HG03025 (cell line): ENCODE measurements around the gene SLC4A3.

Experiments
- ATAC-seq: cut with Tn5 transposase; IDR thresholded peaks from one replicate; pipeline ENCODE4 v1.9.1; 2021; ENCODE audit warnings: mild to moderate bottlenecking, moderate library complexity; ENCODE audit not compliant: unreplicated experiment, low FRiP score

SLC4A3 gene

DNA sequence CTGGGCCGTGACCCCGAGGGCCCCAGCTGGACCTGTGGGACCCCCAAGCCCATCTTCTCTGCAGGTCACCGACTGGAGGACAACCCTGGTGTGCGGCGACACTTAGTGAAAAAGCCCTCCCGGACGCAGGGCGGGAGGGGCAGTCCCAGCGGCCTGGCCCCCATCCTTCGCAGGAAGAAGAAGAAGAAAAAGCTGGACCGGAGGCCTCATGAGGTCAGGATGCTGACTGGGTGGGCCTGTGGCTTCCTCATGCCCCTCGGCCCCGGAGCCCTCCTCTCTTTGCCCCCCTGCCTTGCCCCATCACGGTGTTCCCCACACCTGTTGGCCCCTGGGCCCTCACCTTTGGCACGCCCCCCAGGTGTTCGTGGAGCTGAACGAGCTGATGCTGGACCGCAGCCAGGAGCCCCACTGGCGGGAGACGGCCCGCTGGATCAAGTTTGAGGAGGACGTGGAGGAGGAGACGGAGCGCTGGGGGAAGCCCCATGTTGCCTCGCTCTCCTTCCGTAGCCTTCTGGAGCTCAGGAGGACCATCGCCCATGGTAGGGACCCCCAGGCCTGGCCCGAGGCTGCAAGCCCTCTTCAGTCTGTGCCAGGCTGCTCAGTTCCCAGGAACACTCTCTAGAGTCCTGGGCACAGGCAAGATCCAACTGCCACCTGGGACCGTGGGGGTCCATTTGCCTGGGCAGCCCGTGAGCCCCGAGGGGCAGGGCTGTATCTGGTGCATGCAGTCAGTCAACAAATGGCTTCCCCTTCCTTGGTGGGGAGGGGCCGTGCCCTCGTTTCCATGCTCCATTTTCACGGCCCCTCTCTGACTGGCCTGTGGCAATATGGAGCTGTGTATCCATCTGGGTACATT, 4.7 kb downstream of the SLC4A3 start:
- ATAC-seq, result no peak

DNA sequence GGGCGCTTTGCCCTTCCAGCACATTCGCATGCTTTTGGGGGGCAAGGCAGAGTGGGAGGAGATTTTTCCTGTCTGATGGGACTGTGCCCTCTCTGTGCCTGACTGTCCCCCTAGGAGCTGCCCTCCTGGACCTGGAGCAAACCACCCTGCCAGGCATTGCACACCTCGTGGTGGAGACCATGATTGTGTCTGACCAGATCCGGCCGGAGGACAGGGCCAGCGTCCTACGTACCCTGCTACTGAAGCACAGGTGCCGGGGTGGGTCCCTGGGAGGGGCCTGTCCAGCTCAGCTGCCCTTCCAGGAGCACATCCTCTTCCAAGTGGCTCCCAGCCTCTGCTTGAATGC, 5.3 kb downstream of the SLC4A3 start:
- ATAC-seq, result no peak

DNA sequence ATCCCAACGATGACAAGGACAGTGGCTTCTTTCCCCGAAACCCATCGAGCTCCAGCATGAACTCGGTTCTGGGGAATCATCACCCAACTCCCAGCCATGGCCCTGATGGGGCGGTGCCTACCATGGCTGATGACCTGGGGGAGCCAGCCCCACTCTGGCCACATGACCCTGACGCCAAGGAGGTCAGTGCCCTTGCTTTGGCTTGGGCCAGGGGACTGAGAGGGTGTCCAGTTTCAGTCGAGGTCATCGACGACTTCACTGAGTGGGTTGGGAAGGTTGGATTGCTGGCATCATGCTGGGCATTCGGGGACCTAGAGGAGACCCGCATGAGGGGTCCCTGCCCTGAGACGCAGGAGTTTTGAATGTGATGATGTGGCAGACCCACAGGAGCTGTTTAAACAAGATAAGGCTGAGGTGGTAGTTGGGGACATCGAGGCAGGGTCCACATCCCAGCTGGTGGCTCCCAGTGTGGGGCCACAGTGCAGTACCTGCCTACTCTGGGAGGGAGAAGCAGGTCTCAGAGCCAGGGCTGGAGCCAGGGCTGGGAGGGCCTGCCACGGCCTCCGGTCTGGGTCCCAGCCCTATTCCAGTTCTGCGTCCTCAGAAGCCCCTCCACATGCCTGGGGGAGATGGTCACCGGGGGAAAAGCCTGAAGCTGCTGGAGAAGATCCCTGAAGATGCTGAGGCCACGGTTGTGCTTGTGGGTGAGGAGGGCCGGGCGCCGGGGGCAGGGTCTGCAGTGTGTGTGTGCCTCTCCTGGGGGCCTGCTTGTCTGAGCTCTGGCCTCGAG, 6.0 kb downstream of the SLC4A3 start:
- ATAC-seq, result no peak

GRCh38 chr2:219634171-219634940, 6.9 kb downstream of the SLC4A3 start:
- ATAC-seq, result no peak

DNA sequence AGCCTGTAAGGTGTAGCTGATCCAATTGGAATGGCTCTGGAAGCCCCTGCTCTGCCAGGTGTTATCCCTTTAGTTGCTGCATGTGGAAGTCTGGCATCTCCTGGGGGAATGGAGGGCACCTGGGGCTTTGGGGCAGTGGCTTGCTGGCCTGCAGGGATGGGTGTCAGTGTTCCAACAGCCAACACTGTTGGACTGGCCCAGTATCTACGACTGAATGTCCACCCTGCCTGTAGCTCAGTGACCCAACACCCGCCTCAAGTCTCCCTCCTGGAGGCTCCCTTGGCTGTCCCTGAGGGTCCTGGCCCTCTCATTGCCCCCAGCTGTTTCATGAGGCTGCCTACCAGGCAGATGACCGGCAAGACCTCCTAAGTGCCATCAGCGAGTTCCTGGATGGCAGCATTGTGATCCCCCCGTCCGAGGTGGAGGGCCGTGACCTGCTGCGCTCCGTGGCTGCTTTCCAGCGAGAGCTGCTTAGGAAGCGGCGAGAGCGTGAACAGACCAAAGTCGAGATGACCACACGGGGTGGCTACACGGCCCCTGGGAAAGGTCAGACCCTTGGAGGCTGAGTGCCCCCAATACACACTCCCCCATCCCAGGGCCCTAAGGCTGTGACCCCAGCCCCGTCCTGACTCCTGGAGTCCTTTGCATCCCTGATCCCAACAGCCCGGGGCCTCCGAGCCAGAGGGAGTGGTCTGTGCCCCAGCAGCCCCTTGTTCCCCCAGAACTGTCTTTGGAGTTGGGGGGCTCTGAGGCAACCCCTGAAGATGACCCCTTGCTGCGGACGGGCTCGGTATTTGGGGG, 7.7 kb downstream of the SLC4A3 start:
- ATAC-seq, result no peak

GRCh38 chr2:219636144-219636915, 8.9 kb downstream of the SLC4A3 start:
- ATAC-seq, result no peak

GRCh38 chr2:219636941-219637841, 9.8 kb downstream of the SLC4A3 start:
- no peak for ATAC-seq

DNA sequence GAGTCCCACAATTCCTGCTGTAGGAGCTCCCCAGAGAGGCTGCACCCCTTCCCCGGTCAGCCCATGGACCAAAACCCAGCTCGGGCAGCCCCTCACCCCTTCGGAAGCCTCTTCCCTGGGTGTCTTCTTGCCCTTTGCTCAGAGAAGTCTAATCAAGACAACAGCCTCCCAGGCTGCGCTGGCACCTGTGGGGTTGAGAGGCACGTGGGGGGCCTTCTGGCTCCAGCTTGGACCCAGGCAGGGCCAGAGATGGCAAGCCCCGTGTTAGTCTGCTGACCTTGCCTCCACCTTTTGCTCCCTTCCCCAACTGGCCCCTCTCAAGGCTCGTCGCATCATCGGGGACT, 10.4 kb downstream of the SLC4A3 start:
- ATAC-seq, result no peak

DNA sequence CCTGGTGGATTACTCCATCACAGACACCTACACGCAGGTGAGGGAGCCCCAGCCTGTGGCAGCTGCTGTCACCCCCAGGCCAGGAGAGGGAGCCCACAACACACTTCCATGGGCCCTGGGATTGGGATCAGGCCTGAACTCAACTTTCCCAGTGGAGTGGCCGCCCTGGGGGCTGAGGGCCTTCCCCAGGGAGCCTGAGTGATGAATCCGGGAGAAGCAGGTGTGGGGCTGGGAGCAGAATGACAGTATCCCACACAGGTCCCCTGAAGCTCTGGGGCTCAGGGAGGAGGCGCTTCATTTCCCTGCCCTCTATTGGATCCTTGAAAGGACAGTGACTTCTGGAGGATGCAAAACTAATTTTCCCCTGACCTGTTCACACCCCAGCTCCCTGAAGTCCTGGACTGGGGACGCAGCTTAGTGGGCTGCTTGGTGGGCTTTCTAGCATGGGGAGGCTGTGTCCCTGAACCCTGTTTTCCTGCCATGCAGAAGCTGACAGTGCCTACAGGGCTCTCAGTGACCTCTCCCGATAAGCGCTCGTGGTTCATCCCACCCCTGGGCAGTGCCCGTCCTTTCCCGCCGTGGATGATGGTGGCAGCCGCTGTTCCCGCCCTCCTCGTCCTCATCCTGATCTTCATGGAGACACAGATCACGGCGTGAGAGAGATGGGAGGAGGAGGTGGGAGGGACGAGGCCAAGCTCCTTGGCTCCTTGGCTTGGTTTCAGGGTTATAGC, 11.0 kb downstream of the SLC4A3 start:
- no peak for ATAC-seq

DNA sequence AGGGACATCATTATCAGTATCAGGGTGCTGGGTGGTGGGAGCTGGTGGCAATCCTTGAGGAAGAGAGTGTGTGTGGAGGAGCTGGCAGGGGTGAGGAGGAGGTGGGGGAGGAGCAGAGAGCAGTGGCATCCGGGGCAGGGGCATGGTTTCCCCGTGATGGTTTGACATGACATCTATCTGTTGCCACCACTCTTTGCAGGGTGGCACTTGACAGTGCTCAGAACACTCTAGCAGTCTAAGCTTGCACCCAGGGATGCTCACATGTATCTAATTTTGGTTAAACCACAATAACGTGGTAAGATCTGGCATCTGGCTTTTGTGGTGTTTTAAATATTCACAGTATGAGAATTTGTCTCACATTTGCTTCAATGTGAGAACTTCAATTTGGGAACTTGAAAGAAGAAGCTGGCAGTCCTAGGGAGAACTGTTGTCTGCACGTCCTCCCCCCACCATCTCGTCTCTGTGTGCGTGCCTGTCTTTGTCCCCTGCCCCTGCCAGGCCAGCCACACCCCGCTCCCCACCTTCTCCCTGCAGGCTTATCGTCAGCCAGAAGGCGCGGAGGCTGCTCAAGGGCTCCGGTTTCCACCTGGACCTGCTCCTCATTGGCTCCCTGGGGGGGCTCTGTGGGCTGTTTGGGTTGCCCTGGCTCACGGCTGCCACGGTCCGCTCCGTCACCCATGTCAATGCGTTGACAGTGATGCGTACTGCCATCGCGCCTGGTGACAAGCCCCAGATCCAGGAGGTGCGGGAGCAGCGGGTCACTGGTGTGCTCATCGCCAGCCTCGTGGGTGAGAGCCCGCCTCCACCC, 11.7 kb downstream of the SLC4A3 start:
- ATAC-seq, result no peak

DNA sequence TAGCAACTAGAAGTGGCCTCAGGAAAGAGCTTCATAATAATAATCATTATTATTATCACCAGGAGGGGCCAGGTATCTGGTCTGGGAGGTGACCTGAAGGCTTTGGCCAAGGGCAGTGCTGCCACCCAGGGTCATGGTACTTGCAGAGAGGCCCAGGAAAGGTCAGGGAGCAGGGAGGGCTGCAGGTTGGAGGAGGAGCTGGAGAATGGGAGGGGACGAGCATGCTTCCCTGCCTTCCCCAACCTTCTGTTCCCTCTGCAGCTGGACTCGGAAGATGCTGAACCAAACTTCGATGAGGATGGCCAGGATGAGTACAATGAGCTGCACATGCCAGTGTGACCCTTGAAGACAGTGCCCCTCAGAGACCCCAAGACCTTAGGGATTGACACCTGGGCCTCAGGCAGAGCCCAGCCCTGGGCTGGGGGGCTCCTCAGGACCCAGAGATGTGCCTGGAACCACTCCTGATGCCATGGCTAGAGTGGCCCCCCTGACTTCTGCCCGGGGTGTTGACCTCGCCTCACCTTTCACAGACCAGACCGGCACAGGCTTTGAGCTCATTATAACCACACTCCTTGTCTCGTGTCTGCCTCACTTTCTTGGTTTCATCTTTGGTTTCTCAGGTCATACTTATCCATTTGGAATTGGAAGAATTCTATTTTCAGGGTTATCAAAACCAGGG, 14.1 kb downstream of the SLC4A3 start:
- no peak for ATAC-seq

DNA sequence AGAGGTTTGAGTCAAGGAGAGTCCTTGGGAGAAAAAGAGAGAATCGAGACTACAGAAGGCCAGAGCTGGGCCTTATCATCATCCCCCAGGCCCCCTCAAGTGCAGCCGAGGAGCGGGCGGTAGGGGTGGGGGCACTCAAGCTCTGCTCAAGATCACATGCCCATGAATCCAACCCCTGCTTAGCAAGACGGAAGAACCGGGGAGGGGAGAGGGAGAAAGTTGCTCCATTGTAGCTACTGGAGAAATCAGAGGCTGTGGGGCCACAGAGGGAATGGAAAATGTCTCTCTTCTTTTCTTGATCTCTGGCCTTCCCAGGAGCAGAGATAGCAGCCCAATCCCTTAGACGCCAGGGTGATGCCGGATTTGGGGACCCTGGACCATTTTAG, 14.6 kb downstream of the SLC4A3 start:
- no peak for ATAC-seq

GRCh38 chr2:219642465-219643083, 15.1 kb downstream of the SLC4A3 start:
- ATAC-seq, result peak; percentile 98

GRCh38 chr2:219643084-219643473, 15.6 kb downstream of the SLC4A3 start:
- no peak for ATAC-seq

DNA sequence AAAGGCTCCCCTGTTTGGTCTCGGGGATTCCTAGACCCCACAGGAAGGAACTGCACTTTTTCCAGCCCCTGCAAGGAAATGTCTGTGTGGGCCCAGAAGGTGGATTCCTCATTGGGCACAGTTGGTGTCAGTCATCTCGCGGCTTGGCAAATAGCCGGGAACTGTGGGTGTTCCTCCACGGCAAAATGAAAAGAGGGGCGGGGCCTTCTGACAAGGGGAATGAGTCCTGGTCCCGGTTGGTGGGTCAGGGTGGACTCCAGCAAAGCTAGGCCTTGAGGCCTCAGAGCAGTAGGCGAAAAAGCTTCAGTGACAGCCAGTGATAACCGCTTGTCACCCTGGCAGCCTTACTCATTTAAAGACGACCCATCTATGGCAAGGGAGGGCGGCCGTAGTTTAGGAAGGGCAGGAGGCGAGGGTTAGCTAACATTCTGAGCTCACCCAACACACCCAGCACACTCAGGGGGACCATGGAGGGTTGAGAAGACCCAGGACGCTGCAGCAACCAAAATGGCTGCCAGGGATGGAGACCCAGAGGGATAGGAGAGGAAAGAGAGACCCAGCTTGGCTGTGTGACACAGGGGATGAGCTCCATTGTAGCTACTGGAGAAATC, 16.5 kb downstream of the SLC4A3 start:
- ATAC-seq, result no peak
